ENCODE results near the gene CSNK1A1.
A peak's percentile ranks its signal among the peaks of the same experiment; 100 is the strongest.

CSNK1A1 gene

DNA sequence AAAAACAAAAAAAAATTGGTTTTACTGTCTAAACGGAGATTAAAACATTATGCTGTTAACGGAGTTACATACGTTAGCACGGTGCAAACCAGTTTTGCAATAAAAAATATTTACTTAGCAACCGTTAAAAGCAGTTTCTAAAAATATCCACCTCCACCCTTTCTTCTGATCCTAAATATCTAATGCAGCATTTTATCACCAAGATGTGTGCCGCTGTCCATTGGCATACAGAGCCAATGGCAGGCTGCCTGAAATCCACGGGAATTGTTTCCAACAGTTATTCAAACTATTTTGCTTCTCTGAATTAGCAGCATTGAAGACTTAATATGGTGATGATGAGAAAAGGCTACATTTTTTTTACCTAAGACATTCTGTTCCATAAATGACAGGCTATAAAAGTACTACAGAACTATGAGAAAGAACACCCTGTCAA, 61.6 kb downstream of the CSNK1A1 start:
- DNase-seq (ENCODE audit: low read depth, low spot score): no peak
- no peak for TF ChIP-seq CTCF (IDR thresholded peaks at IDR 0.05; ENCODE audit: insufficient read depth, low read length, missing control alignments)
- H3K4me3 ChIP-seq (ENCODE audit: low read depth, low read length): no peak overlapping the region
- POLR2A ChIA-PET: no interaction called here
- CTCF ChIA-PET: no interaction called here

GRCh38 chr5:149488645-149489306, 62.5 kb downstream of the CSNK1A1 start:
- ChIA-PET CTCF (no interaction called here), POLR2A (no interaction called here)
- H3K4me3 ChIP-seq (ENCODE audit: low read depth, low read length): no peak overlapping the region
- DNase-seq (ENCODE audit: low read depth, low spot score): no peak
- no peak for TF ChIP-seq CTCF (IDR thresholded peaks at IDR 0.05; ENCODE audit: insufficient read depth, low read length, missing control alignments)

- ChIA-PET CTCF (interaction anchor here (2.3 to 2.4 kb wide), 2 partner anchors 46 to 63 kb away, joined by 11 to 15 read pairs; partner anchors contain the start of gene CSNK1A1), POLR2A (interaction anchor here (0.6 to 3.0 kb wide), 5 partner anchors 9 to 63 kb away, joined by 3 to 21 read pairs (median 4); partner anchors contain the start of gene CSNK1A1)
- no peak overlapping the region for H3K4me3 ChIP-seq (ENCODE audit: low read depth, low read length)
- no peak for TF ChIP-seq CTCF (IDR thresholded peaks at IDR 0.05; ENCODE audit: insufficient read depth, low read length, missing control alignments)
- DNase-seq (ENCODE audit: low read depth, low spot score): no peak
Observed at GRCh38 chr5:149487672-149488071, 63.6 kb downstream of the CSNK1A1 start.

- no peak for DNase-seq (ENCODE audit: low read depth, low spot score)
- no peak for TF ChIP-seq CTCF (IDR thresholded peaks at IDR 0.05; ENCODE audit: insufficient read depth, low read length, missing control alignments)
- CTCF ChIA-PET: interaction anchor here (0.7 to 2.4 kb wide), 9 partner anchors 10 to 119 kb away, joined by 3 to 15 read pairs (median 4); partner anchors contain the start of gene CSNK1A1
- H3K4me3 ChIP-seq (ENCODE audit: low read depth, low read length): no peak overlapping the region
- POLR2A ChIA-PET: interaction anchor here (0.5 to 3.0 kb wide), 15 partner anchors 8 to 80 kb away, joined by 3 to 21 read pairs (median 5); partner anchors contain the start of gene CSNK1A1
Observed at GRCh38 chr5:149486726-149487635, 64.3 kb downstream of the CSNK1A1 start.

GRCh38 chr5:149485655-149486615, 65.3 kb downstream of the CSNK1A1 start:
- ChIA-PET POLR2A (interaction anchor here (0.5 to 3.0 kb wide), 14 partner anchors 9 to 79 kb away, joined by 3 to 21 read pairs (median 6); partner anchors contain the start of gene CSNK1A1), CTCF (interaction anchor here (0.7 to 2.4 kb wide), 12 partner anchors 11 to 132 kb away, joined by 3 to 15 read pairs (median 3); partner anchors contain the start of gene CSNK1A1)
- DNase-seq (ENCODE audit: low read depth, low spot score): peak; percentile 100
- TF ChIP-seq CTCF (IDR thresholded peaks at IDR 0.05; ENCODE audit: insufficient read depth, low read length, missing control alignments): no peak
- no peak overlapping the region for H3K4me3 ChIP-seq (ENCODE audit: low read depth, low read length)

All from AG04449 (cell line).